Measurements from ENCODE around the gene C1GALT1.

Gene C1GALT1

GRCh38 chr7:7157177-7157886, 25.0 kb upstream of the C1GALT1 start:
- peak overlapping the region; percentile 76 for H3K27ac Mint-ChIP-seq
- DNase-seq (ENCODE audit: low spot score in 2 of 2), result peak; percentile 15 to 55

GRCh38 chr7:7157887-7158271, 24.5 kb upstream of the C1GALT1 start:
- H3K9me3 Mint-ChIP-seq, result no peaks in the 10 kb centered on the region
- DNase-seq (ENCODE audit: low spot score in 2 of 2), result no peak

More at GRCh38 chr7:7157177-7157886, 25.0 kb upstream of the C1GALT1 start:
- Mint-ChIP-seq H3K9me3 (no peaks in the 10 kb centered on the region), H3K36me3 (no peaks in the 10 kb centered on the region), H3K4me3 (peak overlapping the region; percentile 80), H3K4me1 (peaks cover 46% of the 10 kb centered on the region)
- peak; percentile 97 for ATAC-seq

DNA sequence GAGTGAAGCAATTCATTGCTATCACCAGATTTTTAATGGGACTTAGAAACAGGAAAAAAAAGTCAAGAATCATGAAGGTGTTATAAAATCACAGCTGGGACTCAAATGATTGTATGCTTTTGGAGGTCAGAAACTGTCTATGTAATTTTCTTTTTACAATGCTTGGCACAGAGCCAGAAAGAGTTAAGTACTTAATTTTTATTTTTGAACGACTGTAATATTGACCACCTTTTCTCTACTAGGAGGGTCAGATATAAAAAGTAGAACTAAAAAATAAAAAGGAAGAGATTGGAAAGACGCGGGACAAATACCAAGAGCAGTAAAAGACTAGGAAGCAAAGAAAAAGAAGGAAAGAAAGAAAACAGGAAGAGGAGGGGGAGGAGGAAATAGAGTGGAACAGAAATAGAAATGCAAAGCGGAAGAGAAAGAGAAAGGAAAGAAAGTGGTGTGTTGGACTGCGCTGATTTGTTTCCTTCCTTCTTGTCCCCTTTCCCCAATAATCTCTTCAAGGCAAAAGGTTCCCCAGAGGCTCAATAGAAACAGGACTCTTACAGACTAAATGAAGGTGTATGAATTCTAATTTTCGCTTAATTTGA, 23.2 kb upstream of the C1GALT1 start:
- H3K4me3 Mint-ChIP-seq, result peak overlapping the region; percentile 80
- peaks cover 46% of the 10 kb centered on the region for H3K4me1 Mint-ChIP-seq
- no peak for ATAC-seq
- DNase-seq (ENCODE audit: low spot score in 2 of 2), result no peak
- H3K27ac Mint-ChIP-seq, result peak overlapping the region; percentile 91
- H3K9me3 Mint-ChIP-seq, result no peaks in the 10 kb centered on the region
- no peaks in the 10 kb centered on the region for H3K36me3 Mint-ChIP-seq

More at GRCh38 chr7:7157887-7158271, 24.5 kb upstream of the C1GALT1 start:
- Mint-ChIP-seq H3K4me3 (peak overlapping the region; percentile 80), H3K36me3 (no peaks in the 10 kb centered on the region), H3K27ac (peak overlapping the region; percentile 76), H3K4me1 (peaks cover 46% of the 10 kb centered on the region)
- ATAC-seq, result no peak

GRCh38 chr7:7164591-7164990, 17.8 kb upstream of the C1GALT1 start:
- ATAC-seq (no peak), DNase-seq (ENCODE audit: low spot score in 2 of 2) (no peak)
- H3K4me3 Mint-ChIP-seq, result no peak overlapping the region
- H3K9me3 Mint-ChIP-seq, result no peaks in the 10 kb centered on the region
- H3K36me3 Mint-ChIP-seq, result no peaks in the 10 kb centered on the region
- peaks cover 23% of the 10 kb centered on the region for H3K4me1 Mint-ChIP-seq
- H3K27ac Mint-ChIP-seq, result no peak overlapping the region

- peaks cover 15% of the 10 kb centered on the region for H3K4me1 Mint-ChIP-seq
- H3K4me3 Mint-ChIP-seq, result no peak overlapping the region
- no peak for ATAC-seq
- no peak overlapping the region for H3K27ac Mint-ChIP-seq
- H3K9me3 Mint-ChIP-seq, result peaks cover 3% of the 10 kb centered on the region
- DNase-seq (ENCODE audit: low spot score in 2 of 2), result no peak
- no peaks in the 10 kb centered on the region for H3K36me3 Mint-ChIP-seq
Observed at GRCh38 chr7:7165372-7165771, 17.0 kb upstream of the C1GALT1 start.

- peaks cover 9% of the 10 kb centered on the region for H3K4me1 Mint-ChIP-seq
- no peak overlapping the region for H3K27ac Mint-ChIP-seq
- H3K36me3 Mint-ChIP-seq, result no peaks in the 10 kb centered on the region
- DNase-seq (ENCODE audit: low spot score in 2 of 2) (no peak), ATAC-seq (no peak)
- H3K9me3 Mint-ChIP-seq, result peaks cover 3% of the 10 kb centered on the region
- H3K4me3 Mint-ChIP-seq, result no peak overlapping the region
Observed at GRCh38 chr7:7166318-7166717, 16.0 kb upstream of the C1GALT1 start.

GRCh38 chr7:7169296-7169695, 13.0 kb upstream of the C1GALT1 start:
- Mint-ChIP-seq H3K4me1 (peaks cover 9% of the 10 kb centered on the region), H3K4me3 (no peak overlapping the region), H3K27ac (no peak overlapping the region), H3K36me3 (no peaks in the 10 kb centered on the region), H3K9me3 (peaks cover 12% of the 10 kb centered on the region)
- ATAC-seq (no peak), DNase-seq (ENCODE audit: low spot score in 2 of 2) (no peak)

DNA sequence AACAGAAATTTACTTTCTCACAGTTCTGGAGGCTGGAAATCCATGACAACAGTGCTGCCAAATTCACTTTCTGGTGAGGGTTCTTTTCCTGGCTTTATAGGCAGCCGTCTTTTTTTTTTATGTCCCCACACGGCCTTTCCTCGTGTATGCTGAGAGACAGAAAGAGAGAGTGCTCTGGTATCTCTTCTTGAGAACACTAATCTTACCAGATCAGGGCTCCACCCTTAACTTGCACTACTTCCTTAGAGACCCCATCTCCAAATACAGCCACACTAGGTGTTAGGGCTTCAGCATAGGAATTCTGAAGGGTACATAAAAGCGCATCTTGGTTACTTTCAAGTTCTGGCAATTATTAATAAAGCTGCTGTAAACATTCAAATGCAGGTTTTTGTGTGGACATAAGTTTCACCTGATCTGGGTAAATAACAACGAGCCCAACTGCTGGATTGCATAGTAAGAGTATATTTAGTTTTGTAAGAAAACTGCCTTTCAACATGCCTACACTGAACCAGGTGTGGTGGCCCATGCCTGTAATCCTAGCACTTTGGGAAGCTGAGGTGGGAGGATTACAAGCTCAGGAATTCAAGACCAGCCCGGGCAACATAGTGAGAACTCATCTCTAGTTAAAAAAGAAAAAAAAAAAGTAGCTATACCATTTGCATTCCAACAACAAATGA, 8.2 kb upstream of the C1GALT1 start:
- H3K4me1 Mint-ChIP-seq, result peaks cover 10% of the 10 kb centered on the region
- ATAC-seq, result no peak
- no peak overlapping the region for H3K4me3 Mint-ChIP-seq
- H3K27ac Mint-ChIP-seq, result no peak overlapping the region
- H3K9me3 Mint-ChIP-seq, result peaks cover 12% of the 10 kb centered on the region
- no peaks in the 10 kb centered on the region for H3K36me3 Mint-ChIP-seq
- DNase-seq (ENCODE audit: low spot score in 2 of 2), result no peak

DNA sequence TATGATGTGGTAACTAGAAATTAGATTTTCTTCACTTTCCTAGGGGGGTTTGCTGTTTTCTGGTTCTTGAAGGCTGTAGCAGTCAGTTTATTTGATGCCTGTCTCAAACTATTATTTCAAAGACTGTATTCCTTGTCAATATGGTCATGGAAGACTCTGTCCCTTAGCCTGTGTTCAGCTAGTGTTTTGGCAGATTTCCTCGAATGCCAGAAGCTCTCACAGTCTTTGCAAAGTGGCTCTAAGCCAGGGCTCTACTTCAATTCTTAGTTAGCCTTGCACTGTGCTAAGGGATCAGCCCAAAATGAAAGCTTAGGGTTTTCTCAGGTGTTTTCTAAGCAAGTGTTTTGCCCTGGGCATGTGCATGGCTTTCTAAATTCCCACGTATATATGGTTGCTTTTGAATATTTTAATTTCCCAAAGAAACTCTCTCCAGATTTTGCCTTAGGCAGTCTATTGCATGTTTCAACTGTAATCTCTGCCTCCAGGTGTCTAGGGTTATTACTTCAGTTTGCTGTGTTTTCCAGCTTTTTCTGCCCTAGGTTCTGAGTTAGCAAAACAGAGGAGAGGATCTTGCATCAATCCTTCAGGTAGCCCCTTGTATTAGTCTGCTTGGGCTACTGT, 7.2 kb upstream of the C1GALT1 start:
- H3K4me1 Mint-ChIP-seq, result peaks cover 10% of the 10 kb centered on the region
- ATAC-seq (no peak), DNase-seq (ENCODE audit: low spot score in 2 of 2) (no peak)

GRCh38 chr7:7176406-7177043, 5.8 kb upstream of the C1GALT1 start:
- Mint-ChIP-seq H3K4me3 (peak overlapping the region; percentile 5), H3K9me3 (peaks cover 7% of the 10 kb centered on the region), H3K4me1 (peaks cover 17% of the 10 kb centered on the region), H3K27ac (peak overlapping the region; percentile 58), H3K36me3 (no peaks in the 10 kb centered on the region)
- DNase-seq (ENCODE audit: low spot score in 2 of 2) (no peak), ATAC-seq (peak; percentile 75)

More for the DNA sequence above, 7.2 kb upstream of the C1GALT1 start:
- Mint-ChIP-seq H3K36me3 (no peaks in the 10 kb centered on the region), H3K27ac (no peak overlapping the region), H3K4me3 (no peak overlapping the region), H3K9me3 (peaks cover 10% of the 10 kb centered on the region)

GRCh38 chr7:7177044-7177517, 5.3 kb upstream of the C1GALT1 start:
- peak overlapping the region; percentile 5 for H3K4me3 Mint-ChIP-seq
- no peak for DNase-seq (ENCODE audit: low spot score in 2 of 2)

GRCh38 chr7:7178081-7178480, 4.3 kb upstream of the C1GALT1 start:
- Mint-ChIP-seq H3K36me3 (no peaks in the 10 kb centered on the region), H3K4me1 (peaks cover 17% of the 10 kb centered on the region), H3K27ac (no peak overlapping the region), H3K4me3 (no peak overlapping the region), H3K9me3 (no peaks in the 10 kb centered on the region)
- no peak for ATAC-seq
- DNase-seq (ENCODE audit: low spot score in 2 of 2), result no peak

More at GRCh38 chr7:7177044-7177517, 5.3 kb upstream of the C1GALT1 start:
- Mint-ChIP-seq H3K27ac (peak overlapping the region; percentile 58), H3K9me3 (peaks cover 4% of the 10 kb centered on the region), H3K36me3 (no peaks in the 10 kb centered on the region), H3K4me1 (peaks cover 17% of the 10 kb centered on the region)
- peak; percentile 66 for ATAC-seq

DNA sequence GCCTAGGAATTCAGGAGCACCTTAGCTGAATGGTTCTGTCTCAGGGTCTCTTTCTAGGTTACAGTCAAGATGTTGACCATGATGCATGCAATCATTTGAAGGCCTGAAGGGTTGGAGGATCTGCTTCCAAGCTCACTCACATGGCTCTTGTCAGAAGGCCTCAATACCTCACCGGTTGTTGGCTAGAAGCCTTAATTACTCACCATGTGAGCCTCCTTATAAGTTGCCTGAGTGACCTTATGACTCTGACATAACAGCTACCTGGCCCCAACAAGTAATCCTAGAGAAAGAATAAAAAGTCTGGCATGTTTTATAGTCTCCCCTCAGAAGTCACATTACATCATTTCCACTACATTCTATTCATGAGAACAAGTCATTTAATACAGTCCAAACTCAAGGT, 3.4 kb upstream of the C1GALT1 start:
- Mint-ChIP-seq H3K27ac (no peak overlapping the region), H3K9me3 (no peaks in the 10 kb centered on the region), H3K4me3 (no peak overlapping the region), H3K4me1 (peaks cover 17% of the 10 kb centered on the region), H3K36me3 (peaks cover 2% of the 10 kb centered on the region)
- ATAC-seq, result no peak
- DNase-seq (ENCODE audit: low spot score in 2 of 2), result no peak

GRCh38 chr7:7180725-7181449, 1.5 kb upstream of the C1GALT1 start:
- Mint-ChIP-seq H3K36me3 (peaks cover 14% of the 10 kb centered on the region), H3K9me3 (no peaks in the 10 kb centered on the region), H3K27ac (peak overlapping the region; percentile 96), H3K4me1 (peaks cover 28% of the 10 kb centered on the region), H3K4me3 (peak overlapping the region; percentile 91)
- DNase-seq (ENCODE audit: low spot score in 2 of 2), result no peak
- ATAC-seq, result no peak

All from stimulated activated effector memory CD8-positive, alpha-beta T cell treated with anti-CD3 and anti-CD28 coated beads, Interleukin-12 subunit alpha, Interleukin-12 subunit beta, amount 100 ng/mL, for 72 hours (primary cell).